Measurements from ENCODE around the gene TBC1D9B. TPM values are rescaled to one million over a fixed set of nuclear protein-coding genes. Genes with fewer than 3 reads are reported as not detected.

Gene TBC1D9B
- total and polyA plus RNA-seq, 2 of the 13 experiments (the other 11 are each of a cell fraction or from before 2014, with no cell fraction given), result 35.0 to 50.0 TPM

DNA sequence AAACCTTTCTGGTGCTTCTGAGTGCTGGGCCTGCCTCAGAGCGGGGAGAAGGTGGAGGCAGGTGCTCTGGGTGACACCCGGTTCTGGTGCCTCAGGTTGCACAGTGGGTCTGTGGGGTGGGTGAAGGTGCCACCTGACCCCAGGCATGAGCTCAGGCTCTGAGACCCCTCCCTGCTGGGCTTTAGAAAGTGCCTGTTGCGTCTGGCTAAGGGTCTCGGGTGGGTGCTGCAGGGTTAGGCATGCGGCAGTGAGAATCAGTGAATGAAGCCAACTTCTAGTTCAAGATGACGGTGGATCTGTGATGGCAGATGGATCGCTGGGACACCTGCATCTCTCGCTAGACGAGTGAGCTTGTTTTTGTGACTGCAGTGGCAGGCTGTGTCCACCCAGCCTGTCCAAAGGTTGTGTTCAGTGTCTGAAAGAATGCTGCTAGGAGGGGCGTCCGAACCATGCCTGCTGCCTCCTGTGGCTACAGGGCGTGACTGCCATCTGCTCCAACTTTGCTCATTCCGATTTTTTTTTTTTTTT lies 82.0 kb downstream of the TBC1D9B start:
- intact Hi-C loops (cut with micrococcal nuclease; ENCODE audit: unreplicated experiment) (loop anchor here (1.0 to 2.0 kb wide), 2 partner anchors 21 to 62 kb away; no protein-coding TSS in a partner anchor), in situ Hi-C loops (cut with HindIII; ENCODE audit: extremely low pct_ligation_motif_present, low pct_unique_long_range_greater_than_20kb) (no loop called here)
- ChIA-PET CTCF (ENCODE audit: low intra/inter-chr PET ratio, low total read pairs) (interaction anchor here (0.6 to 1.4 kb wide), 2 partner anchors 24 to 63 kb away, joined by 3 read pairs; no protein-coding TSS in a partner anchor), POLR2A (interaction anchor here (0.7 to 2.9 kb wide), 18 partner anchors 8 to 204 kb away, joined by 3 to 13 read pairs (median 4); partner anchors contain the start of genes CBY3 and HNRNPH1)
- H2AFZ ChIP-seq (ENCODE audit: low read length), result no peak overlapping the region
- H3K36me3 ChIP-seq (replicated peaks in 1 of 2; ENCODE audit: control insufficient read depth in 1 of 2, insufficient read depth in 2 of 2, low read length in 2 of 2), result peaks cover 32 to 60% of the 10 kb centered on the region in 2 experiments
- H3K4me3 ChIP-seq (replicated peaks in 1 of 3; ENCODE audit: insufficient read depth in 1 of 3, low read depth in 2 of 3, low read length in 3 of 3), result peak overlapping the region in 1 of 3 experiments; percentile 50; a peak in 2 of 6 replicates
- DNase-seq (ENCODE audit: low spot score) (peak; percentile 93), FAIRE-seq (peak; percentile 94), ATAC-seq (peak; percentile 81)
- peaks cover 78% of the 10 kb centered on the region for H3K4me1 ChIP-seq (ENCODE audit: insufficient read depth, low read length)
- H3K9me3 ChIP-seq (ENCODE audit: low read length), result no peaks in the 10 kb centered on the region
- H3K27me3 ChIP-seq (ENCODE audit: control insufficient read depth in 1 of 2, insufficient read depth in 2 of 2, low read length in 2 of 2), result no peaks in the 10 kb centered on the region
- peaks cover 54% of the 10 kb centered on the region for H4K20me1 ChIP-seq (ENCODE audit: insufficient read depth, low read length)
- BruUV-seq (replicated peaks), result no TSS peak
- peak overlapping the region; percentile 29; the same call in 1 of the 2 replicates for H3K9ac ChIP-seq (ENCODE audit: insufficient read depth, low read depth, low read length)
- H3K79me2 ChIP-seq (ENCODE audit: insufficient read depth, low read length), result peaks cover 46% of the 10 kb centered on the region
- H3K27ac ChIP-seq (ENCODE audit: extremely low read length, insufficient read depth, low read length), result peak overlapping the region; percentile 62
- WGBS (ENCODE audit: low lambda C conversion rate), result 22% methylated on average over 12 of the region's 13 CpGs
- H3K4me2 ChIP-seq (ENCODE audit: low read depth, low read length), result peak overlapping the region; percentile 75
- peak; percentile 46 for TF ChIP-seq ZNF883 (CRISPR knock-in tag; IDR thresholded peaks at IDR 0.05; ENCODE audit: not compliant biosample characterization)
- TF ChIP-seq NFKB2 (CRISPR knock-in tag; IDR thresholded peaks at IDR 0.05; ENCODE audit: borderline replicate concordance), result peak; percentile 53; the same call in 1 of the 2 replicates
- TF ChIP-seq TEAD3 (CRISPR knock-in tag; optimal IDR thresholded peaks at IDR 0.05; ENCODE audit: borderline replicate concordance), result peak; percentile 91
- TF ChIP-seq FOXA3 (CRISPR knock-in tag; IDR thresholded peaks at IDR 0.05), result no peak
- TF ChIP-seq THRA (CRISPR knock-in tag; IDR thresholded peaks at IDR 0.05; ENCODE audit: borderline replicate concordance), result peak; percentile 35; the same call in 1 of the 2 replicates
- no peak for TF ChIP-seq SOX6 (IDR thresholded peaks at IDR 0.05)
- TF ChIP-seq SOX6 (CRISPR knock-in tag; IDR thresholded peaks at IDR 0.05), result peak; percentile 51; the same call in 1 of the 2 replicates
- TF ChIP-seq, protein P1, sequence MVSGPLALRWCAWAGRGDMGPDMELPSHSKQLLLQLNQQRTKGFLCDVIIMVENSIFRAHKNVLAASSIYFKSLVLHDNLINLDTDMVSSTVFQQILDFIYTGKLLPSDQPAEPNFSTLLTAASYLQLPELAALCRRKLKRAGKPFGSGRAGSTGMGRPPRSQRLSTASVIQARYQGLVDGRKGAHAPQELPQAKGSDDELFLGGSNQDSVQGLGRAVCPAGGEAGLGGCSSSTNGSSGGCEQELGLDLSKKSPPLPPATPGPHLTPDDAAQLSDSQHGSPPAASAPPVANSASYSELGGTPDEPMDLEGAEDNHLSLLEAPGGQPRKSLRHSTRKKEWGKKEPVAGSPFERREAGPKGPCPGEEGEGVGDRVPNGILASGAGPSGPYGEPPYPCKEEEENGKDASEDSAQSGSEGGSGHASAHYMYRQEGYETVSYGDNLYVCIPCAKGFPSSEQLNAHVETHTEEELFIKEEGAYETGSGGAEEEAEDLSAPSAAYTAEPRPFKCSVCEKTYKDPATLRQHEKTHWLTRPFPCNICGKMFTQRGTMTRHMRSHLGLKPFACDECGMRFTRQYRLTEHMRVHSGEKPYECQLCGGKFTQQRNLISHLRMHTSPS (CRISPR knock-in tag; IDR thresholded peaks at IDR 0.05; ENCODE audit: low read depth), result 0 out of 2 replicates have a peak, but pooled peaks have one; percentile 47
- TF ChIP-seq, protein P2, sequence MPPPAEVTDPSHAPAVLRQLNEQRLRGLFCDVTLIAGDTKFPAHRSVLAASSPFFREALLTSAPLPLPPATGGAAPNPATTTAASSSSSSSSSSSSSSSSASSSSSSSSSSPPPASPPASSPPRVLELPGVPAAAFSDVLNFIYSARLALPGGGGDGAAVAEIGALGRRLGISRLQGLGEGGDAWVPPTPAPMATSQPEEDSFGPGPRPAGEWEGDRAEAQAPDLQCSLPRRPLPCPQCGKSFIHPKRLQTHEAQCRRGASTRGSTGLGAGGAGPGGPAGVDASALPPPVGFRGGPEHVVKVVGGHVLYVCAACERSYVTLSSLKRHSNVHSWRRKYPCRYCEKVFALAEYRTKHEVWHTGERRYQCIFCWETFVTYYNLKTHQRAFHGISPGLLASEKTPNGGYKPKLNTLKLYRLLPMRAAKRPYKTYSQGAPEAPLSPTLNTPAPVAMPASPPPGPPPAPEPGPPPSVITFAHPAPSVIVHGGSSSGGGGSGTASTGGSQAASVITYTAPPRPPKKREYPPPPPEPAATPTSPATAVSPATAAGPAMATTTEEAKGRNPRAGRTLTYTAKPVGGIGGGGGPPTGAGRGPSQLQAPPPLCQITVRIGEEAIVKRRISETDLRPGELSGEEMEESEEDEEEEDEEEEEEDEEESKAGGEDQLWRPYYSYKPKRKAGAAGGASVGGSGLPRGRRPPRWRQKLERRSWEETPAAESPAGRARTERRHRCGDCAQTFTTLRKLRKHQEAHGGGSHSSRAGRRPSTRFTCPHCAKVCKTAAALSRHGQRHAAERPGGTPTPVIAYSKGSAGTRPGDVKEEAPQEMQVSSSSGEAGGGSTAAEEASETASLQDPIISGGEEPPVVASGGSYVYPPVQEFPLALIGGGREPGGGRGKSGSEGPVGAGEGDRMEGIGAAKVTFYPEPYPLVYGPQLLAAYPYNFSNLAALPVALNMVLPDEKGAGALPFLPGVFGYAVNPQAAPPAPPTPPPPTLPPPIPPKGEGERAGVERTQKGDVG (CRISPR knock-in tag; IDR thresholded peaks at IDR 0.05; ENCODE audit: borderline replicate concordance), result peak; percentile 70
- TF ChIP-seq MED1 (CRISPR knock-in tag; IDR thresholded peaks at IDR 0.05), result peak; percentile 56; the same call in 1 of the 2 replicates
- peak; percentile 89 for TF ChIP-seq HNF4A (CRISPR knock-in tag; IDR thresholded peaks at IDR 0.05)
- 0 out of 2 replicates have a peak, but pooled peaks have one; percentile 48 for TF ChIP-seq ZNF704 (CRISPR knock-in tag; IDR thresholded peaks at IDR 0.05; ENCODE audit: borderline replicate concordance)
- TF ChIP-seq STAG1 (CRISPR knock-in tag; IDR thresholded peaks at IDR 0.05), result peak; percentile 47
- TF ChIP-seq CREB1 (IDR thresholded peaks at IDR 0.05), result peak; percentile 30; the same call in 1 of the 2 replicates
- no peak for TF ChIP-seq CREB1 (CRISPR knock-in tag; IDR thresholded peaks at IDR 0.05)
- TF ChIP-seq XRCC5 (optimal IDR thresholded peaks at IDR 0.05; ENCODE audit: low read length), result peak; percentile 28

Measured in HepG2 (cell line).